A549 (cell line): ENCODE results near the gene CFAP99. TPM values are rescaled to one million over a fixed set of nuclear protein-coding genes. Genes with fewer than 3 reads are reported as not detected.

Experiments used
- ATAC-seq, 2 experiments: fragments of 200-7000 bp in 1 of 2; fragments of >200 bp in 1 of 2; cut with Nextera tagmentation in 1 of 2; cut with Tn5 transposase in 1 of 2; 3 replicates each; pipeline versions ENCODE4 v1.8.0 to v1.9.1; 2018 to 2020; ENCODE audit warnings: mild to moderate bottlenecking in 1 of 2, moderate library complexity in 1 of 2
- CTCF ChIA-PET: fragments of 300-600 bp; sonication (Branson Sonifier 250); formaldehyde crosslinking; extraction: SDS; loops from one replicate; lab custom pipeline; 2021; ENCODE audit warnings: antibody characterized with exemption, inconsistent platforms; lab: Yijun Ruan, JAX
- POLR2A ChIA-PET: fragments of 350-600 bp; formaldehyde crosslinking; extraction: SDS; loops from one replicate; lab custom pipeline; 2021; ENCODE audit warnings: antibody characterized with exemption, inconsistent platforms; lab: Yijun Ruan, JAX
- DNase-seq, 2 experiments: peaks; one replicate each; pipeline versions ENCODE4 v3.0.0 to v3.0.0-alpha.2; 2011 to 2016; ENCODE audit warnings: low read depth in 1 of 2, low spot score in 1 of 2
- FAIRE-seq: peaks from 2 replicates; lab custom pipeline; 2011; peaks lifted over from hg19 to GRCh38; lab: Jason Lieb, UNC
- H3K27ac ChIP-seq, 2 experiments: fragments of >200 bp; sonication (Bioruptor Twin); formaldehyde crosslinking; 3 replicates each; pipeline ENCODE4 v1.5.1; 2016 to 2017
- H3K4me1 ChIP-seq: fragments of >200 bp; sonication (Bioruptor Twin); formaldehyde crosslinking; 3 replicates; pipeline ENCODE4 v1.6.1; 2016
- H3K4me2 ChIP-seq: fragments of >200 bp; sonication (Bioruptor Twin); formaldehyde crosslinking; 3 replicates; pipeline ENCODE4 v1.6.1; 2016
- H3K4me3 ChIP-seq: fragments of >200 bp; sonication (Bioruptor Twin); formaldehyde crosslinking; 3 replicates; pipeline ENCODE4 v1.5.1; 2016
- H3K9me3 ChIP-seq: fragments of >200 bp; sonication (Bioruptor Twin); formaldehyde crosslinking; 3 replicates; pipeline ENCODE4 v1.6.1; 2016
- BCL3 ChIP-seq: fragments of >200 bp; sonication (Bioruptor Twin); formaldehyde crosslinking; IDR thresholded peaks from 3 replicates; pipeline ENCODE4 v1.6.1; 2016
- E2F6 ChIP-seq: IDR thresholded peaks from 2 replicates; pipeline ENCODE4 v1.6.1; 2012; ENCODE audit warnings: low read depth, borderline replicate concordance
- ESRRA ChIP-seq: fragments of 150-350 bp; IDR thresholded peaks from 2 replicates; pipeline ENCODE4 v1.6.1; 2014; ENCODE audit warnings: mild to moderate bottlenecking, low read length, borderline replicate concordance
- FOSL2 ChIP-seq, 2 experiments: fragments of 450-650 bp in 1 of 2; fragments of >200 bp in 1 of 2; sonication (Bioruptor Twin) in 1 of 2; formaldehyde crosslinking; IDR thresholded peaks; 2 replicates each; pipeline versions ENCODE4 v1.5.0 to v1.6.1; 2016 to 2020; ENCODE audit warnings: mild to moderate bottlenecking in 1 of 2, moderate library complexity in 1 of 2
- HOXA7 ChIP-seq: fragments of 250-450 bp; sonication (Bioruptor Pico); IDR thresholded peaks from 2 replicates; pipeline ENCODE4 v1.5.0; 2020; ENCODE audit warnings: mild to moderate bottlenecking, moderate library complexity
- HOXB5 ChIP-seq: fragments of 250-450 bp; sonication (Bioruptor Pico); IDR thresholded peaks from 2 replicates; pipeline ENCODE4 v1.5.0; 2020; ENCODE audit warnings: mild to moderate bottlenecking, moderate library complexity
- KDM1A ChIP-seq: fragments of 200-600 bp; sonication (generic); IDR thresholded peaks from 2 replicates; pipeline ENCODE4 v1.6.1; 2016; ENCODE audit warnings: low read depth, mild to moderate bottlenecking
- RCOR1 ChIP-seq: fragments of 150-350 bp; IDR thresholded peaks from 2 replicates; pipeline ENCODE4 v1.6.1; 2014; ENCODE audit warnings: antibody characterized with exemption, low read length, low read depth
- REST ChIP-seq: fragments of 200-600 bp; sonication (generic); IDR thresholded peaks from 2 replicates; pipeline ENCODE4 v1.6.1; 2016; ENCODE audit warnings: antibody characterized with exemption, mild to moderate bottlenecking, moderate library complexity
- TP53 ChIP-seq: fragments of 250-450 bp; sonication (Bioruptor Pico); IDR thresholded peaks from 2 replicates; pipeline ENCODE4 v1.5.0; 2021; ENCODE audit warnings: mild to moderate bottlenecking, moderate library complexity
- WGBS: methylation state at CpG from one replicate; pipeline ENCODE4 v1.1.6; 2017; ENCODE audit errors: missing lambda C conversion rate; 5-methylcytosine and 5-hydroxymethylcytosine counted together
- polyA plus RNA-seq, 4 experiments: library from polyadenylated mRNA; depleted of rRNA in 3 of 4; stranded (reverse); fragments of >200 nt; fragmentation: RNase III in 1 of 4; extraction: RNeasy Plus Mini Kit Qiagen cat#74134 plus additional on column Dnase treatment in 1 of 4; gene quantifications; 2 replicates in 3 of 4; 3 replicates in 1 of 4; pipeline ENCODE4 v1.2.3, GENCODE V29; 2011 to 2017

CFAP99 gene
- polyA plus RNA-seq, 2 of the 4 experiments (the other 2 are of a cell fraction), result 0.09 TPM; not detected in 1

- ChIA-PET CTCF (interaction anchor here (0.8 to 2.6 kb wide), 11 partner anchors 14 to 222 kb away, joined by 3 to 21 read pairs (median 4); partner anchors contain the start of genes CFAP99 and RNF4), POLR2A (no interaction called here)
- Histone ChIP-seq H3K4me1 (0 out of 3 replicates have a peak, but pooled peaks cover 3% of the 10 kb centered on the region), H3K4me3 (no peak overlapping the region), H3K27ac (peak overlapping the region in 1 of 2 experiments; percentile 30; a peak in 1 of 6 replicates), H3K4me2 (no peak overlapping the region), H3K9me3 (no peaks in the 10 kb centered on the region)
- ATAC-seq, result peak; percentile 37 to 56; a peak in 3 of 6 replicates
- no peak for TF ChIP-seq BCL3
- FAIRE-seq, result no peak
- WGBS, result 77% methylated on average over 10 of the region's 20 CpGs
- peak in 1 of 2 experiments; percentile 23 for DNase-seq
Observed at GRCh38 chr4:2442175-2442993, 23.6 kb downstream of the CFAP99 start.

GRCh38 chr4:2443061-2443730, 24.4 kb downstream of the CFAP99 start:
- TF ChIP-seq E2F6 (no peak), TP53 (no peak), KDM1A (no peak), FOSL2 (IDR thresholded peaks at IDR 0.05) (no peak), FOSL2 (CRISPR knock-in tag; IDR thresholded peaks at IDR 0.05) (no peak), ESRRA (no peak), HOXA7 (CRISPR knock-in tag) (no peak), HOXB5 (no peak), BCL3 (no peak), REST (no peak), RCOR1 (no peak)
- Histone ChIP-seq H3K4me1 (0 out of 3 replicates have a peak, but pooled peaks cover 3% of the 10 kb centered on the region), H3K4me3 (no peak overlapping the region), H3K4me2 (no peak overlapping the region), H3K27ac (no peak overlapping the region), H3K9me3 (no peaks in the 10 kb centered on the region)
- ChIA-PET POLR2A (no interaction called here), CTCF (interaction anchor here (0.6 to 2.6 kb wide), 6 partner anchors 19 to 222 kb away, joined by 3 to 21 read pairs (median 4); partner anchors contain the start of gene RNF4)
- DNase-seq (no peak), FAIRE-seq (no peak), ATAC-seq (no peak; a peak in 1 of 6 replicates)
- 94% methylated on average over 2 of the region's 20 CpGs for WGBS
